Coronary artery (tissue), 2 donors: ENCODE data around the gene CCR2.
"Not testable (repeated sequence)": the region's sequence is repeated elsewhere in the genome, so short reads cannot be mapped to it uniquely, and the experiment has no call there.

Experiments
- DNase-seq: peaks from one replicate; pipeline ENCODE4 v3.0.0-alpha.2; 2017; ENCODE audit warnings: low spot score
- H3K27ac ChIP-seq, 2 donors: fragments of 200-600 bp; sonication (generic); one replicate each; pipeline ENCODE4 v1.5.1; 2016 to 2019
- H3K4me3 ChIP-seq: fragments of 200-600 bp; sonication (generic); 2 replicates; pipeline ENCODE4 v1.5.1; 2016; ENCODE audit warnings: mild to moderate bottlenecking, moderate library complexity
- CTCF ChIP-seq: fragments of 200-600 bp; sonication (generic); IDR thresholded peaks from one replicate; pipeline ENCODE4 v1.5.1; 2019; ENCODE audit warnings: antibody characterized with exemption

CCR2 gene

DNA sequence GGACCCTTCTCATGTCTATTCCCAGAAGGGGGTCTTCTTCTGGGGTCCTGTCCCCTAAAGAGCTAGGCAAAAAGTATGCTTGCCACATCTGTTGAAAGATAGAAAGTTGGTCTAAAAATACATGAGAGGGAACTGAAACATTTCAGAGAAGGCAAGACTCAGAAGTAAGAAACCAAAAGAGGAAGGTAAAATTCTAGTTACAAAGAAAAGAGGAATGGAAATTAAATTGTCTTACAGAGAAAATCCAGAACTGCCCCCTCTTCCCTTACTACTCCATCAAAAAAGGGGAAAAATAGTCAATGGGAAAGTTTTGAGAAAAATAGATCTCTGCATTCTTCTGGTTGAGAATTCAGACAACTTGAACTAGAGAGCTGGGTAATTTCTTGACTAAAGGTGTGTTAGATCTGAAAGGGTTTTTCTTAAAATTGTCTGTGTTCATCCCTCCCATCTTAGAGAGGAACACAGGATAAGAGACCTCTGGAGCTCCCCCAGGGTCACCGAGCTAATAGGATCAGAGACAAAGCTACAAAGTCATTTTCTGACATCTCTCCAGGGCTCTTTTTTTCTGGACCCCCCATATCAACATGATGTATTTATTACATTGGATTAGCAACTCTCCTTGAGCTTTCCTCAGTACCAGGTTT lies 32.3 kb upstream of the CCR2 start:
- DNase-seq = no peak
- no peak for TF ChIP-seq CTCF
- H3K4me3 ChIP-seq = no peak overlapping the region
- H3K27ac ChIP-seq = no peak overlapping the region

- no peak overlapping the region for H3K27ac ChIP-seq
- TF ChIP-seq CTCF = no peak
- no peak overlapping the region for H3K4me3 ChIP-seq
- DNase-seq = no peak
These were observed 29.9 kb upstream of the CCR2 start for GRCh38 chr3:46324036-46324435.

DNA sequence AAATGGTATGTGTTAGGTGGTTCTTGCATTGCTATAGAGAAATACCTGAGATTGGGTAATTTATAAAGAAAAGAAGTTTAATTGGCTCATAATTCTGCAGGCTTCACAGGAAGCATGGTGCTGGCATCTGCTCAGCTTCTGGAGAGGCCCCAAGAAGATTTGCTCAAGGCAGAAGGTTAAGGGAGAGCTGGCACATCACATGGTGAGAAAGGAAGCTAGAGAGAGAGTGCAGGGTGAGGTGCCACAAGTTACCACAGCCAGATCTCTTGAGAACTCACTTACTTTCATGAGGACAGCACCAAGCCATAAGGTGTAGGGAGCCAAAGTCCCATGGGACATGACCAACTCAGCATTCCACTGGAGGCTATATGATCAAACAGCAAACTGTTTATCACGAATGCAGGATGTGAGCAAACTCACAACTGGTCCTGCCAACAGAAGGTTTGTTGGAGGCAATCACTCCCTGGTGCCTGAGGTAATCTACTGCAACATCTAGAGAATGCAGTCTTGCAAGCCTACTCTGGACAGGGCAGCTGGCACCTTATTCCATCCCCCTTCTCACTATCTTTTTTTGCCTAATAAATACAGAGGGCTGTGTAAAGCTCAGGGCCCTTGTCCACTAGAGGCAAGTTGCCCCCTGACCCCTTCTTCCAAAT lies 28.1 kb upstream of the CCR2 start:
- Histone ChIP-seq H3K27ac (no peak overlapping the region), H3K4me3 (no peak overlapping the region)
- no peak for DNase-seq
- TF ChIP-seq CTCF = no peak

GRCh38 chr3:46330676-46331075 lies 23.2 kb upstream of the CCR2 start:
- H3K27ac ChIP-seq, DNase-seq, H3K4me3 ChIP-seq: not testable (repeated sequence)

- no peak for DNase-seq
- Histone ChIP-seq H3K27ac (no peak overlapping the region), H3K4me3 (no peak overlapping the region)
- TF ChIP-seq CTCF = no peak
These were observed 19.0 kb upstream of the CCR2 start for GRCh38 chr3:46334741-46335478.

- DNase-seq = no peak
- no peak for TF ChIP-seq CTCF
- Histone ChIP-seq H3K4me3 (no peak overlapping the region), H3K27ac (no peak overlapping the region)
These were observed 18.4 kb upstream of the CCR2 start for GRCh38 chr3:46335541-46335940.

GRCh38 chr3:46337911-46338310 lies 16.0 kb upstream of the CCR2 start:
- DNase-seq = no peak
- no peak overlapping the region for H3K27ac ChIP-seq
- TF ChIP-seq CTCF = no peak
- no peak overlapping the region for H3K4me3 ChIP-seq
